ENCODE measurements around the gene CDH3. TPM values are rescaled to one million over a fixed set of nuclear protein-coding genes. Genes with fewer than 3 reads are reported as not detected.

Gene CDH3
- total and polyA plus RNA-seq, 10 of the 15 experiments (the other 5 are each of a cell fraction or from before 2014, with no cell fraction given) = 0.05 to 0.44 (median 0.12) TPM; not detected in 5

GRCh38 chr16:68605746-68606145, 39.4 kb upstream of the CDH3 start:
- SMC1A ChIA-PET (ENCODE audit: uncharacterized antibody, unreplicated experiment) = no interaction called here

GRCh38 chr16:68607443-68607842, 37.7 kb upstream of the CDH3 start:
- FAIRE-seq (no peak), ATAC-seq (no peak), DNase-seq (ENCODE audit: low read depth, low spot score) (no peak)
- Histone ChIP-seq H3K4me1 (ENCODE audit: control insufficient read depth, insufficient read depth, low read length) (no peaks in the 10 kb centered on the region), H3K36me3 (ENCODE audit: control insufficient read depth in 2 of 2, insufficient read depth in 2 of 2, low read length in 1 of 2) (no peaks in the 10 kb centered on the region), H3K4me2 (ENCODE audit: control insufficient read depth, insufficient read depth) (no peak overlapping the region), H2AFZ (ENCODE audit: control insufficient read depth, low read depth, low read length) (no peak overlapping the region), H3K4me3 (no peak overlapping the region), H3K9me3 (replicated peaks; ENCODE audit: control insufficient read depth, insufficient read depth, low read length) (no peaks in the 10 kb centered on the region), H4K20me1 (ENCODE audit: control insufficient read depth, insufficient read depth) (no peaks in the 10 kb centered on the region), H3K9ac (ENCODE audit: control insufficient read depth, insufficient read depth, low read length) (no peak overlapping the region), H3K27ac (ENCODE audit: control insufficient read depth, insufficient read depth) (no peak overlapping the region), H3K27me3 (replicated peaks in 1 of 2; ENCODE audit: control insufficient read depth in 2 of 2, insufficient read depth in 2 of 2, low read length in 1 of 2) (no peaks in the 10 kb centered on the region), H3K79me2 (ENCODE audit: control insufficient read depth, insufficient read depth, low read length) (no peaks in the 10 kb centered on the region)
- ChIA-PET RAD21 (ENCODE audit: unreplicated experiment) (no interaction called here), CTCF (no interaction called here), POLR2A (no interaction called here), SMC1A (ENCODE audit: uncharacterized antibody, unreplicated experiment) (no interaction called here)
- no TSS peak for BruUV-seq (replicated peaks)
- in situ Hi-C loops (cut with MboI) (no loop called here), intact Hi-C loops (cut with micrococcal nuclease; ENCODE audit: unreplicated experiment) (no loop called here)
- no peak for TF ChIP-seq STAT1 (conservative IDR thresholded peaks at IDR 0.05)
- TF ChIP-seq RBBP5 (conservative IDR thresholded peaks at IDR 0.05) = no peak
- TF ChIP-seq E2F4 (IDR thresholded peaks at IDR 0.05; ENCODE audit: low read depth, low read length) = no peak
- TF ChIP-seq MXI1 (IDR thresholded peaks at IDR 0.05; ENCODE audit: low read depth, low read length) = no peak
- TF ChIP-seq SMC3 (IDR thresholded peaks at IDR 0.05; ENCODE audit: borderline replicate concordance, low read length) = no peak
- TF ChIP-seq RAD51 (IDR thresholded peaks at IDR 0.05) = no peak
- no peak for TF ChIP-seq ESRRA (IDR thresholded peaks at IDR 0.05; ENCODE audit: low read length)
- TF ChIP-seq FOXM1 (IDR thresholded peaks at IDR 0.05; ENCODE audit: low read depth, low read length) = no peak
- no peak for TF ChIP-seq YY1 (IDR thresholded peaks at IDR 0.05; ENCODE audit: low read depth, low read length)
- WGBS (ENCODE audit: insufficient coverage, insufficient replicate concordance, low lambda C conversion rate, missing lambda C conversion rate) = 73% methylated on average over 7 of the region's 7 CpGs

More at GRCh38 chr16:68605746-68606145, 39.4 kb upstream of the CDH3 start:
- intact Hi-C loops (cut with micrococcal nuclease; ENCODE audit: unreplicated experiment) = no loop called here
- DNase-seq (ENCODE audit: low read depth, low spot score) (no peak), ATAC-seq (no peak; the same call in 2 of the 3 replicates), FAIRE-seq (no peak)
- Histone ChIP-seq H3K79me2 (ENCODE audit: control insufficient read depth, insufficient read depth, low read length) (no peaks in the 10 kb centered on the region), H3K9ac (ENCODE audit: control insufficient read depth, insufficient read depth, low read length) (no peak overlapping the region), H3K4me2 (ENCODE audit: control insufficient read depth, insufficient read depth) (no peak overlapping the region), H2AFZ (ENCODE audit: control insufficient read depth, low read depth, low read length) (no peak overlapping the region), H3K27ac (ENCODE audit: control insufficient read depth, insufficient read depth) (no peak overlapping the region), H3K4me3 (no peak overlapping the region), H3K4me1 (ENCODE audit: control insufficient read depth, insufficient read depth, low read length) (no peaks in the 10 kb centered on the region), H3K9me3 (replicated peaks; ENCODE audit: control insufficient read depth, insufficient read depth, low read length) (no peaks in the 10 kb centered on the region), H3K27me3 (replicated peaks in 1 of 2; ENCODE audit: control insufficient read depth in 2 of 2, insufficient read depth in 2 of 2, low read length in 1 of 2) (no peaks in the 10 kb centered on the region), H3K36me3 (ENCODE audit: control insufficient read depth in 2 of 2, insufficient read depth in 2 of 2, low read length in 1 of 2) (no peaks in the 10 kb centered on the region), H4K20me1 (ENCODE audit: control insufficient read depth, insufficient read depth) (no peaks in the 10 kb centered on the region)
- ChIA-PET RAD21 (ENCODE audit: unreplicated experiment) (no interaction called here), POLR2A (no interaction called here), CTCF (no interaction called here)
- TF ChIP-seq IKZF1 (conservative IDR thresholded peaks at IDR 0.05) = no peak
- 57% methylated on average over 5 of the region's 5 CpGs for WGBS (ENCODE audit: insufficient coverage, insufficient replicate concordance, low lambda C conversion rate, missing lambda C conversion rate)
- no TSS peak for BruUV-seq (replicated peaks)
- in situ Hi-C loops (cut with MboI) = no loop called here
